WTC11 (cell line): ENCODE data around the gene U2SURP. TPM values are rescaled to one million over a fixed set of nuclear protein-coding genes. Genes with fewer than 3 reads are reported as not detected.

Experiments used
- ATAC-seq: fragments of 200-7000 bp; cut with Tn5 transposase; 2 replicates; pipeline ENCODE4 v1.10.0; 2021; ENCODE audit warnings: mild to moderate bottlenecking, moderate library complexity
- CTCF ChIA-PET: fragments of 300-600 bp; sonication (Branson Sonifier 250); formaldehyde crosslinking; loops from one replicate; lab custom pipeline; 2021; ENCODE audit warnings: antibody characterized with exemption; lab: Charles Lee
- POLR2A ChIA-PET: fragments of 350-600 bp; sonication (Branson Sonifier 250); formaldehyde crosslinking; loops from one replicate; lab custom pipeline; 2021; ENCODE audit warnings: antibody characterized with exemption; lab: Charles Lee
- DNase-seq: peaks from one replicate; pipeline ENCODE4 v3.0.0; 2021; ENCODE audit warnings: low spot score
- H3K27ac Mint-ChIP-seq: 2 replicates; pipeline ENCODE4 v1.8.0; 2021; ENCODE audit warnings: mixed read lengths
- H3K27me3 Mint-ChIP-seq: 2 replicates; pipeline ENCODE4 v1.8.0; 2021; ENCODE audit warnings: low read depth, mild to moderate bottlenecking, moderate library complexity, mixed read lengths
- H3K36me3 Mint-ChIP-seq: 2 replicates; pipeline ENCODE4 v1.8.0; 2021; ENCODE audit warnings: mixed read lengths
- H3K4me1 Mint-ChIP-seq: 2 replicates; pipeline ENCODE4 v1.8.0; 2022; ENCODE audit warnings: mixed read lengths
- H3K4me3 Mint-ChIP-seq: 2 replicates; pipeline ENCODE4 v1.8.0; 2021; ENCODE audit warnings: mild to moderate bottlenecking, moderate library complexity, mixed read lengths
- H3K9me3 Mint-ChIP-seq: 2 replicates; pipeline ENCODE4 v1.8.0; 2021; ENCODE audit warnings: mixed read lengths
- AFF4 ChIP-seq: sonication (generic); formaldehyde crosslinking; IDR thresholded peaks from 2 replicates; pipeline ENCODE4 v1.8.1; 2023; ENCODE audit warnings: mild to moderate bottlenecking, missing genetic modification reagents, borderline replicate concordance
- ATF1 ChIP-seq: sonication (generic); formaldehyde crosslinking; IDR thresholded peaks from 2 replicates; pipeline ENCODE4 v1.8.1; 2023; ENCODE audit warnings: mild to moderate bottlenecking, moderate library complexity, missing genetic modification reagents
- CTCF ChIP-seq: fragments of 200-600 bp; IDR thresholded peaks from 2 replicates; pipeline ENCODE4 v1.8.0; 2022; ENCODE audit warnings: antibody characterized with exemption
- ELF4 ChIP-seq: sonication (generic); formaldehyde crosslinking; IDR thresholded peaks from 2 replicates; pipeline ENCODE4 v1.8.1; 2022; ENCODE audit warnings: low read depth, mild to moderate bottlenecking, moderate library complexity, missing genetic modification reagents
- MYBL2 ChIP-seq: sonication (generic); formaldehyde crosslinking; IDR thresholded peaks from 2 replicates; pipeline ENCODE4 v1.8.1; 2023; ENCODE audit warnings: mild to moderate bottlenecking, moderate library complexity, missing genetic modification reagents
- PRRX2 ChIP-seq: fragments of 250-450 bp; sonication (Bioruptor Pico); IDR thresholded peaks from 2 replicates; pipeline ENCODE4 v1.8.0; 2021; ENCODE audit warnings: mild to moderate bottlenecking
- SP1 ChIP-seq: sonication (generic); formaldehyde crosslinking; conservative IDR thresholded peaks from 2 replicates; pipeline ENCODE4 v1.8.1; 2022; ENCODE audit warnings: missing genetic modification reagents
- ZNF121 ChIP-seq: sonication (generic); formaldehyde crosslinking; IDR thresholded peaks from 2 replicates; pipeline ENCODE4 v1.8.0; 2023; ENCODE audit warnings: missing genetic modification reagents
- ZNF416 ChIP-seq: fragments of 250-450 bp; sonication (Bioruptor Pico); IDR thresholded peaks from 2 replicates; pipeline ENCODE4 v1.9.0; 2021; ENCODE audit warnings: mild to moderate bottlenecking, inconsistent platforms
- total RNA-seq: library from RNA; stranded (reverse); gene quantifications from 3 replicates; pipeline ENCODE4 v1.2.3, GENCODE V29; 2021
- TF ChIP-seq, protein P1 (sequence below): sonication (generic); formaldehyde crosslinking; IDR thresholded peaks from 2 replicates; pipeline ENCODE4 v1.8.1; 2022; ENCODE audit warnings: low read depth, mild to moderate bottlenecking, moderate library complexity, missing genetic modification reagents, borderline replicate concordance
- TF ChIP-seq, protein P2 (sequence below): sonication (generic); formaldehyde crosslinking; IDR thresholded peaks from 2 replicates; pipeline ENCODE4 v1.8.0; 2022; ENCODE audit warnings: missing genetic modification reagents
- TF ChIP-seq, protein P3 (sequence below): sonication (generic); formaldehyde crosslinking; IDR thresholded peaks from 2 replicates; pipeline ENCODE4 v1.8.1; 2023; ENCODE audit warnings: mild to moderate bottlenecking, missing genetic modification reagents
- TF ChIP-seq, protein P4 (sequence below): sonication (generic); formaldehyde crosslinking; IDR thresholded peaks from 2 replicates; pipeline ENCODE4 v1.8.0; 2022; ENCODE audit warnings: mild to moderate bottlenecking, missing genetic modification reagents

The U2SURP gene
- total RNA-seq, 1 experiment from 2014 or later, result 133 TPM

DNA sequence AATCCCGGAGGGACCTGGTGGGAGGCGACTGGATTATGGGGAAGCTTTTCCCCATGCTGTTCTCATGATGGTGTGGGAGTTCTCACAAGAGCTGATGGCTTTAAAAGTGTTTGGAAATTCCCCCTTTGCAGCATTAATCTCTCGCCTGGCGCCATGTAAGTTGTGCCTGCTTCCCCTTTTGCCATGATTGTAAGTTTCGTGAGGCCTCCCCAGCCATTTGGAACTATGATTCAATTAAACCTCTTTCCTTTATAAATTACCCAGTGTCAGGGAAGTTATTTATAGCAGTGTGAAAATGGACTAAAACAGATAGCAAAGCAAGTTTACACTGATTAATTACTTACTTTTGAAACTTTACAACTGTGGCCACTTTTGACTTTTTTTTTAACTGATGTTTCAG lies 10.6 kb upstream of the U2SURP start (continued):
- TF ChIP-seq AFF4 (no peak), SP1 (CRISPR knock-in tag) (no peak)

DNA sequence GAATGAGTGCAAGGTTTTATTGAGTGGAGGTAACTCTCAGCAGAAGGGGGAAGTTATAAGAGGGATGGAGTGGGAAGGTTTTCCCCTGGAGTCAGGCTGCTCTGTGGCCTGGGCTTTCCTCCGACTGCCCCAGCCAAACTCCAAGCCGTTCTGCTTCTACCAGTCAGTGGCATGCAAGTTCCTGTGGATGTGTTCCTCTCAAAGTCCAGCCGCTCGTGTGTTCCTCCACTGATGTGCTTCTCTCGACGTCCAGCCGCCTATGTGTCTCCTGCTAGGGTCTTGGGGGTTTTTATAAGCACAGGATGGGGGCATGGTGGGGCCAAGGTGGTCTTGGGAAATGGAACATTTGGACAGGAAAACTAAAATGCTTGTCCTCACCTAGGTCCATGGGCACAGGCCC lies 9.0 kb upstream of the U2SURP start:
- POLR2A ChIA-PET, result no interaction called here
- no peak overlapping the region for H3K27ac Mint-ChIP-seq
- H3K36me3 Mint-ChIP-seq, result no peaks in the 10 kb centered on the region
- CTCF ChIA-PET, result interaction anchor here (1.4 to 3.7 kb wide), 2 partner anchors 30 to 164 kb away, joined by 3 to 26 read pairs; no protein-coding TSS in a partner anchor
- DNase-seq (no peak), ATAC-seq (no peak)
- no peaks in the 10 kb centered on the region for H3K9me3 Mint-ChIP-seq
- TF ChIP-seq PRRX2 (CRISPR knock-in tag) (no peak), ZNF121 (no peak), ATF1 (CRISPR knock-in tag) (no peak), MYBL2 (no peak), ELF4 (CRISPR knock-in tag) (no peak), ZNF416 (CRISPR knock-in tag) (no peak), CTCF (no peak)
- TF ChIP-seq, protein P1, sequence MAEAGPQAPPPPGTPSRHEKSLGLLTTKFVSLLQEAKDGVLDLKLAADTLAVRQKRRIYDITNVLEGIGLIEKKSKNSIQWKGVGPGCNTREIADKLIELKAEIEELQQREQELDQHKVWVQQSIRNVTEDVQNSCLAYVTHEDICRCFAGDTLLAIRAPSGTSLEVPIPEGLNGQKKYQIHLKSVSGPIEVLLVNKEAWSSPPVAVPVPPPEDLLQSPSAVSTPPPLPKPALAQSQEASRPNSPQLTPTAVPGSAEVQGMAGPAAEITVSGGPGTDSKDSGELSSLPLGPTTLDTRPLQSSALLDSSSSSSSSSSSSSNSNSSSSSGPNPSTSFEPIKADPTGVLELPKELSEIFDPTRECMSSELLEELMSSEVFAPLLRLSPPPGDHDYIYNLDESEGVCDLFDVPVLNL (CRISPR knock-in tag), result no peak
- TF ChIP-seq, protein P2, sequence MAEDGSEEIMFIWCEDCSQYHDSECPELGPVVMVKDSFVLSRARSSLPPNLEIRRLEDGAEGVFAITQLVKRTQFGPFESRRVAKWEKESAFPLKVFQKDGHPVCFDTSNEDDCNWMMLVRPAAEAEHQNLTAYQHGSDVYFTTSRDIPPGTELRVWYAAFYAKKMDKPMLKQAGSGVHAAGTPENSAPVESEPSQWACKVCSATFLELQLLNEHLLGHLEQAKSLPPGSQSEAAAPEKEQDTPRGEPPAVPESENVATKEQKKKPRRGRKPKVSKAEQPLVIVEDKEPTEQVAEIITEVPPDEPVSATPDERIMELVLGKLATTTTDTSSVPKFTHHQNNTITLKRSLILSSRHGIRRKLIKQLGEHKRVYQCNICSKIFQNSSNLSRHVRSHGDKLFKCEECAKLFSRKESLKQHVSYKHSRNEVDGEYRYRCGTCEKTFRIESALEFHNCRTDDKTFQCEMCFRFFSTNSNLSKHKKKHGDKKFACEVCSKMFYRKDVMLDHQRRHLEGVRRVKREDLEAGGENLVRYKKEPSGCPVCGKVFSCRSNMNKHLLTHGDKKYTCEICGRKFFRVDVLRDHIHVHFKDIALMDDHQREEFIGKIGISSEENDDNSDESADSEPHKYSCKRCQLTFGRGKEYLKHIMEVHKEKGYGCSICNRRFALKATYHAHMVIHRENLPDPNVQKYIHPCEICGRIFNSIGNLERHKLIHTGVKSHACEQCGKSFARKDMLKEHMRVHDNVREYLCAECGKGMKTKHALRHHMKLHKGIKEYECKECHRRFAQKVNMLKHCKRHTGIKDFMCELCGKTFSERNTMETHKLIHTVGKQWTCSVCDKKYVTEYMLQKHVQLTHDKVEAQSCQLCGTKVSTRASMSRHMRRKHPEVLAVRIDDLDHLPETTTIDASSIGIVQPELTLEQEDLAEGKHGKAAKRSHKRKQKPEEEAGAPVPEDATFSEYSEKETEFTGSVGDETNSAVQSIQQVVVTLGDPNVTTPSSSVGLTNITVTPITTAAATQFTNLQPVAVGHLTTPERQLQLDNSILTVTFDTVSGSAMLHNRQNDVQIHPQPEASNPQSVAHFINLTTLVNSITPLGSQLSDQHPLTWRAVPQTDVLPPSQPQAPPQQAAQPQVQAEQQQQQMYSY (CRISPR knock-in tag), result no peak
- TF ChIP-seq, protein P3, sequence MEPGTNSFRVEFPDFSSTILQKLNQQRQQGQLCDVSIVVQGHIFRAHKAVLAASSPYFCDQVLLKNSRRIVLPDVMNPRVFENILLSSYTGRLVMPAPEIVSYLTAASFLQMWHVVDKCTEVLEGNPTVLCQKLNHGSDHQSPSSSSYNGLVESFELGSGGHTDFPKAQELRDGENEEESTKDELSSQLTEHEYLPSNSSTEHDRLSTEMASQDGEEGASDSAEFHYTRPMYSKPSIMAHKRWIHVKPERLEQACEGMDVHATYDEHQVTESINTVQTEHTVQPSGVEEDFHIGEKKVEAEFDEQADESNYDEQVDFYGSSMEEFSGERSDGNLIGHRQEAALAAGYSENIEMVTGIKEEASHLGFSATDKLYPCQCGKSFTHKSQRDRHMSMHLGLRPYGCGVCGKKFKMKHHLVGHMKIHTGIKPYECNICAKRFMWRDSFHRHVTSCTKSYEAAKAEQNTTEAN (CRISPR knock-in tag), result no peak
- TF ChIP-seq, protein P4, sequence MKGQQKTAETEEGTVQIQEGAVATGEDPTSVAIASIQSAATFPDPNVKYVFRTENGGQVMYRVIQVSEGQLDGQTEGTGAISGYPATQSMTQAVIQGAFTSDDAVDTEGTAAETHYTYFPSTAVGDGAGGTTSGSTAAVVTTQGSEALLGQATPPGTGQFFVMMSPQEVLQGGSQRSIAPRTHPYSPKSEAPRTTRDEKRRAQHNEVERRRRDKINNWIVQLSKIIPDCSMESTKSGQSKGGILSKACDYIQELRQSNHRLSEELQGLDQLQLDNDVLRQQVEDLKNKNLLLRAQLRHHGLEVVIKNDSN (CRISPR knock-in tag), result no peak
- peaks cover 7% of the 10 kb centered on the region for H3K4me1 Mint-ChIP-seq
- H3K4me3 Mint-ChIP-seq, result no peak overlapping the region
- H3K27me3 Mint-ChIP-seq, result no peaks in the 10 kb centered on the region
